ENCODE results near the gene GNB3. TPM values are rescaled to one million over a fixed set of nuclear protein-coding genes. Genes with fewer than 3 reads are reported as not detected.

The GNB3 gene
- total RNA-seq, 1 experiment from 2014 or later, result 3.9 TPM

DNA sequence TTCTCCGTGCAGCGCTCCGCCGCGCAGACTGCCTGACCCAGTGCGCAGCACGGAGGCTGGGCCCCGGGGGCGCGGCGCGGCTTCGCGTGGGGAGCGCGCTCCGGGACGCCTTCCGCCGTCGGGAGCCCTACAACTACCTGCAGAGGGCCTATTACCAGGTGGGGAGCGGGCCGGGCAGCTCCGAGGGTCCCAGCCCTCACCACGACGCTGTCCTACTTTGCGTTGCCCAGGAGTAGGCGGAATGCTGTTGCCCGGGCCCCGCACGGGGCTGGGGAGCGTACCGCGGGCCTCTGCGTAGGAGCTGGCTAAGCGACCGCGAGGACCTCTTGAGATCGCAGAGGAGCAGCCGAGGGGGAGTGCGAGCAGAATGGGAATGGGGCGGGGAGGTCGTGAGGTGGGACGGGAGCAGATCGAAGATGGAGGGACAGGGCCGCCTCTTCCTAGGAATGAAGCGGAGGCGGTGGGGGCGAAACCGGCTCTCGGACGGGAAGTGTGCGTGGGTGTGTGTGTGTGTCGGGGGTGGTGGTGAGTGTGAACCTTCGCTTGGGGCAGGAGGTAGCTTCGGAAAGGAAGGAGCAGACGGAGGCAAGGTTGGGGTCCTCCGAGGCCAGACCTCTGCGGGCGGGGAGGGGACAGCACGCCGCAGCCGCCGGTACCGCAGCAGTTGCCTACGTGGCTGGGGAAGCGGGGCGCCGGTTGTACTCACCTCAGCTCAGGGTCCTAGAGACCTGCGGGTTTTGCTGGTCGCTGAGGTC lies 11.8 kb upstream of the GNB3 start:
- TF ChIP-seq, protein P1, sequence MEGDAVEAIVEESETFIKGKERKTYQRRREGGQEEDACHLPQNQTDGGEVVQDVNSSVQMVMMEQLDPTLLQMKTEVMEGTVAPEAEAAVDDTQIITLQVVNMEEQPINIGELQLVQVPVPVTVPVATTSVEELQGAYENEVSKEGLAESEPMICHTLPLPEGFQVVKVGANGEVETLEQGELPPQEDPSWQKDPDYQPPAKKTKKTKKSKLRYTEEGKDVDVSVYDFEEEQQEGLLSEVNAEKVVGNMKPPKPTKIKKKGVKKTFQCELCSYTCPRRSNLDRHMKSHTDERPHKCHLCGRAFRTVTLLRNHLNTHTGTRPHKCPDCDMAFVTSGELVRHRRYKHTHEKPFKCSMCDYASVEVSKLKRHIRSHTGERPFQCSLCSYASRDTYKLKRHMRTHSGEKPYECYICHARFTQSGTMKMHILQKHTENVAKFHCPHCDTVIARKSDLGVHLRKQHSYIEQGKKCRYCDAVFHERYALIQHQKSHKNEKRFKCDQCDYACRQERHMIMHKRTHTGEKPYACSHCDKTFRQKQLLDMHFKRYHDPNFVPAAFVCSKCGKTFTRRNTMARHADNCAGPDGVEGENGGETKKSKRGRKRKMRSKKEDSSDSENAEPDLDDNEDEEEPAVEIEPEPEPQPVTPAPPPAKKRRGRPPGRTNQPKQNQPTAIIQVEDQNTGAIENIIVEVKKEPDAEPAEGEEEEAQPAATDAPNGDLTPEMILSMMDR (IDR thresholded peaks at IDR 0.05; ENCODE audit: insufficient read depth in 1 of 2, low read depth in 1 of 2, low read length in 1 of 2, severe bottlenecking in 1 of 2, unreplicated experiment in 1 of 2), result peak in 1 of 2 experiments; percentile 9
- BruUV-seq (replicated peaks), result TSS peak; percentile 73
- Histone ChIP-seq H3K9me3 (no peaks in the 10 kb centered on the region), H3K27me3 (replicated peaks; ENCODE audit: control insufficient read depth, insufficient read depth, low read length) (no peaks in the 10 kb centered on the region; the same call in 1 of the 2 replicates), H3K4me3 (ENCODE audit: low read depth, low read length) (peak overlapping the region; percentile 97), H3K4me1 (peaks cover 15% of the 10 kb centered on the region), H3K36me3 (ENCODE audit: control insufficient read depth, insufficient read depth, low read length) (no peaks in the 10 kb centered on the region; the same call in 1 of the 2 replicates)
- H3K4me3 Mint-ChIP-seq (ENCODE audit: unreplicated experiment), result peak overlapping the region; percentile 94
- ChIA-PET POLR2A (interaction anchor here (1.9 kb wide), 1 partner anchor 22 kb away, joined by 9 read pairs; the partner anchor contains the start of genes CDCA3 and USP5), CTCF (interaction anchor here (0.7 to 2.4 kb wide), 6 partner anchors 10 to 382 kb away, joined by 3 to 8 read pairs (median 4); partner anchors contain the start of genes CDCA3, MLF2, PTMS and USP5)
- peaks cover 18% of the 10 kb centered on the region for H3K27me3 Mint-ChIP-seq (ENCODE audit: insufficient read depth, unreplicated experiment)
- peak overlapping the region; percentile 95 for H3K27ac Mint-ChIP-seq (ENCODE audit: unreplicated experiment)
- peak in 1 of 2 experiments; percentile 75 for DNase-seq
- peaks cover 14% of the 10 kb centered on the region for H3K4me1 Mint-ChIP-seq (ENCODE audit: low read depth, unreplicated experiment)
- intact Hi-C loops (cut with micrococcal nuclease; ENCODE audit: unreplicated experiment), result loop anchor here (5.0 kb wide), 2 partner anchors 212 to 257 kb away; no protein-coding TSS in a partner anchor
- H3K36me3 Mint-ChIP-seq (ENCODE audit: insufficient read depth, unreplicated experiment), result peaks cover 14% of the 10 kb centered on the region
- no peaks in the 10 kb centered on the region for H3K9me3 Mint-ChIP-seq (ENCODE audit: unreplicated experiment)

DNA sequence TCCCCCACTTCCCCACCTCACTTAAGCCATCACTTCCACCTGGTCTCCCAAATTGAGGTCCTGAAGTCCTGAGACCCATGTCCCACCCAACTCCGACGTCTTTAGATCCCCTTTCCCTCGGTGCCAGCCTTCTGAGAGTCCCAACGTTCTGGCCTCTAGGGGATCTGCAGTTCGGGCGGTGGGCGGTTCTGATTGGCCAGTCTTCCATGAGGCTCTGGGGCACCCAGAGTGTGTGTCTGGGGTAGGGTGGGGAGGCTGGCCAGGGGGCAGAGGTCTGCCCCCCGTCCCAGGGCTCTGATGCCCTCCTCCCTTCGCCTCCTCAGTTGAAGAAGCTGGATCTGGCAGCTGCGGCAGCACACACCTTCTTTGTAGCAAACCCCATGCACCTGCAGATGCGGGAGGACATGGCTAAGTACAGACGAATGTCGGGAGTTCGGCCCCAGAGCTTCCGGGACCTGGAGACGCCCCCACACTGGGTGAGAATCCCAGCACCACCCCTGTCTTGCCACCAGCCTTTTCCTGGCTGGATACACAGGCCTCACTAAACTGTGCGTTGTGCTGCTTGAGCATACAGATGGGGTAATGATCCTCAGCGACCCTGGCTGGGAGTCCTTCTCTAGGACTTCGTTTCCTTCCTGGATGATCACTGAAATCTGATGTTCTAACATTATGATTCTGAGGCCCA lies 11.0 kb upstream of the GNB3 start:
- Histone ChIP-seq H3K4me1 (peaks cover 15% of the 10 kb centered on the region), H3K9me3 (no peaks in the 10 kb centered on the region), H3K4me3 (ENCODE audit: low read depth, low read length) (peak overlapping the region; percentile 97), H3K36me3 (ENCODE audit: control insufficient read depth, insufficient read depth, low read length) (no peaks in the 10 kb centered on the region; the same call in 1 of the 2 replicates), H3K27me3 (replicated peaks; ENCODE audit: control insufficient read depth, insufficient read depth, low read length) (no peaks in the 10 kb centered on the region; the same call in 1 of the 2 replicates)
- H3K4me3 Mint-ChIP-seq (ENCODE audit: unreplicated experiment), result peak overlapping the region; percentile 94
- no TSS peak for BruUV-seq (replicated peaks)
- intact Hi-C loops (cut with micrococcal nuclease; ENCODE audit: unreplicated experiment), result loop anchor here (5.0 kb wide), 2 partner anchors 212 to 257 kb away; no protein-coding TSS in a partner anchor
- TF ChIP-seq, protein P1 (IDR thresholded peaks at IDR 0.05; ENCODE audit: insufficient read depth in 1 of 2, low read depth in 1 of 2, low read length in 1 of 2, severe bottlenecking in 1 of 2, unreplicated experiment in 1 of 2), result peak in 1 of 2 experiments; percentile 28
- no peak for DNase-seq
- H3K36me3 Mint-ChIP-seq (ENCODE audit: insufficient read depth, unreplicated experiment), result peaks cover 19% of the 10 kb centered on the region
- POLR2A ChIA-PET, result interaction anchor here (0.6 to 1.9 kb wide), 2 partner anchors 22 to 610 kb away, joined by 7 to 9 read pairs; partner anchors contain the start of genes CDCA3 and USP5
- CTCF ChIA-PET, result interaction anchor here (0.7 to 2.4 kb wide), 5 partner anchors 9 to 108 kb away, joined by 3 to 8 read pairs (median 4); partner anchors contain the start of genes CDCA3, MLF2, PTMS and USP5
- H3K27ac Mint-ChIP-seq (ENCODE audit: unreplicated experiment), result peak overlapping the region; percentile 95
- H3K9me3 Mint-ChIP-seq (ENCODE audit: unreplicated experiment), result no peaks in the 10 kb centered on the region
- H3K27me3 Mint-ChIP-seq (ENCODE audit: insufficient read depth, unreplicated experiment), result peaks cover 17% of the 10 kb centered on the region
- H3K4me1 Mint-ChIP-seq (ENCODE audit: low read depth, unreplicated experiment), result peaks cover 15% of the 10 kb centered on the region

Data from Caco-2 (cell line).